ENCODE measurements around the gene MBNL3. TPM values are rescaled to one million over a fixed set of nuclear protein-coding genes. Genes with fewer than 3 reads are reported as not detected.

The MBNL3 gene
- total RNA-seq, 1 donor from 2014 or later = 4.5 TPM

DNA sequence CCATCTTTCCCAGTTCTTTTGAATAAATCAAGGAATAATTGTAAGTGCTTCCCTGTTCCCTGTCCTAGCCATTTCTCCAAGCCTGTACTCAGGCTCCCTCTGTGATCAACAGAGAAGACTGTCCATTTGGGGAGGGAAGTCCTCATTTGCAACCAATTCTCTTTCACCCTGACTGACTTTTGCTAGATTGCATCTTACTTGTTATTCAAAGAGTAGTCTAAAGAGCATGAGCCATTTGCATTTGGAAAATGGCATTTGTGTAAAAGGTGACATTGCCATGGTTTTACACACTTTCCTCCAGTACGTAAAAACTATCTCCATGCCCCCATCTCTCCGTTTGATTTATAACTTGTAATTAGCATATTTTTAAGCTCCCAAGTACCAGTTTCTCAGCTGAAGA is 110.6 kb downstream of the MBNL3 start:
- no peaks in the 10 kb centered on the region for H3K36me3 Mint-ChIP-seq (ENCODE audit: low read depth)
- no peaks in the 10 kb centered on the region for H3K9me3 Mint-ChIP-seq (ENCODE audit: low read depth)
- TF ChIP-seq, protein P1, sequence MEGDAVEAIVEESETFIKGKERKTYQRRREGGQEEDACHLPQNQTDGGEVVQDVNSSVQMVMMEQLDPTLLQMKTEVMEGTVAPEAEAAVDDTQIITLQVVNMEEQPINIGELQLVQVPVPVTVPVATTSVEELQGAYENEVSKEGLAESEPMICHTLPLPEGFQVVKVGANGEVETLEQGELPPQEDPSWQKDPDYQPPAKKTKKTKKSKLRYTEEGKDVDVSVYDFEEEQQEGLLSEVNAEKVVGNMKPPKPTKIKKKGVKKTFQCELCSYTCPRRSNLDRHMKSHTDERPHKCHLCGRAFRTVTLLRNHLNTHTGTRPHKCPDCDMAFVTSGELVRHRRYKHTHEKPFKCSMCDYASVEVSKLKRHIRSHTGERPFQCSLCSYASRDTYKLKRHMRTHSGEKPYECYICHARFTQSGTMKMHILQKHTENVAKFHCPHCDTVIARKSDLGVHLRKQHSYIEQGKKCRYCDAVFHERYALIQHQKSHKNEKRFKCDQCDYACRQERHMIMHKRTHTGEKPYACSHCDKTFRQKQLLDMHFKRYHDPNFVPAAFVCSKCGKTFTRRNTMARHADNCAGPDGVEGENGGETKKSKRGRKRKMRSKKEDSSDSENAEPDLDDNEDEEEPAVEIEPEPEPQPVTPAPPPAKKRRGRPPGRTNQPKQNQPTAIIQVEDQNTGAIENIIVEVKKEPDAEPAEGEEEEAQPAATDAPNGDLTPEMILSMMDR (IDR thresholded peaks at IDR 0.05) = no peak
- no peaks in the 10 kb centered on the region for H3K27me3 Mint-ChIP-seq (ENCODE audit: low read depth)
- peaks cover 3% of the 10 kb centered on the region for H3K4me1 Mint-ChIP-seq (ENCODE audit: low read depth)
- no peak overlapping the region for H3K27ac Mint-ChIP-seq (ENCODE audit: unreplicated experiment)
- no peak for DNase-seq (ENCODE audit: low spot score)
- no peak overlapping the region for H3K4me3 Mint-ChIP-seq (ENCODE audit: unreplicated experiment)

DNA sequence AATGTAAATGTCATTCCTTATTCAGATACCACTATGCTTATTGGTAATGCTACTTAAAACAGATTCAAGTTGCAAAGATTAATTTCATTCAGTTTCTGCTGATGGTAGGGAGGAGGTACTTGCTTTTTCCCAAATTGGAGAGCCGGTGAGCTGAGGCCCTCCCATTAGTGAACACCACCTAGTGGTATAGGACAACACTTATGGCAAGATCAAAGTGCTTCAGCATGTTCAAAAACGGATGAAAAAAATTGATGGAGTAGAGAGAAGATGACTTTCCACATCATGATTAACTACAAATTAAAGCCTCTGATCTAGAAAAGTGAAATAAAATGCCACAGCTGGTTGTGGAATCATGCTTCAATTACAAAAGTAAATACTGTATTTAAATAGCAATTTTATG is 112.9 kb downstream of the MBNL3 start:
- Mint-ChIP-seq H3K36me3 (ENCODE audit: low read depth) (no peaks in the 10 kb centered on the region), H3K4me3 (ENCODE audit: unreplicated experiment) (no peak overlapping the region), H3K27ac (ENCODE audit: unreplicated experiment) (no peak overlapping the region), H3K9me3 (ENCODE audit: low read depth) (no peaks in the 10 kb centered on the region), H3K4me1 (ENCODE audit: low read depth) (peaks cover 3% of the 10 kb centered on the region), H3K27me3 (ENCODE audit: low read depth) (no peaks in the 10 kb centered on the region)
- TF ChIP-seq, protein P1 (IDR thresholded peaks at IDR 0.05) = peak; percentile 54
- no peak for DNase-seq (ENCODE audit: low spot score)

DNA sequence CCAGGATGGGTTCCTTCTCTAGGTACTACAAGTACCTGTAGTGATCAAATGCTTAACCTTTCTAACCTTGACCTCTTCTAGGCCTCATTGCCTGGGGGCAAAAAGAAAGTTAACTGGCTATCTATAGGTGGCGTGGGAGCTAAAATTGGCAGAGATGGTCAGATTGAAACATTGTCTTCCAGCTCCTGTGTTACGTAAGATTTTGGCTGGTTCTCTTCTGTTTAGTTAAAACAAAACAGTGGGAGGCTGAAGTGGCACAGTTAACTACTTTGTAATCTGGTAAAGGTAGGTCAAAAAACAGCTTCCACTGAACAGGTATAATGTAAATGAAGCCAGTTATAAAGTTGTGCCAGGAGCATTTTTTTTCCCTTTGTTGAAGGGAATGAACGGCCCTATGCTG is 115.2 kb downstream of the MBNL3 start:
- no peaks in the 10 kb centered on the region for H3K27me3 Mint-ChIP-seq (ENCODE audit: low read depth)
- H3K36me3 Mint-ChIP-seq (ENCODE audit: low read depth) = no peaks in the 10 kb centered on the region
- no peaks in the 10 kb centered on the region for H3K9me3 Mint-ChIP-seq (ENCODE audit: low read depth)
- no peak overlapping the region for H3K27ac Mint-ChIP-seq (ENCODE audit: unreplicated experiment)
- no peaks in the 10 kb centered on the region for H3K4me1 Mint-ChIP-seq (ENCODE audit: low read depth)
- no peak for DNase-seq (ENCODE audit: low spot score)
- TF ChIP-seq, protein P1 (IDR thresholded peaks at IDR 0.05) = no peak
- H3K4me3 Mint-ChIP-seq (ENCODE audit: unreplicated experiment) = no peak overlapping the region

DNA sequence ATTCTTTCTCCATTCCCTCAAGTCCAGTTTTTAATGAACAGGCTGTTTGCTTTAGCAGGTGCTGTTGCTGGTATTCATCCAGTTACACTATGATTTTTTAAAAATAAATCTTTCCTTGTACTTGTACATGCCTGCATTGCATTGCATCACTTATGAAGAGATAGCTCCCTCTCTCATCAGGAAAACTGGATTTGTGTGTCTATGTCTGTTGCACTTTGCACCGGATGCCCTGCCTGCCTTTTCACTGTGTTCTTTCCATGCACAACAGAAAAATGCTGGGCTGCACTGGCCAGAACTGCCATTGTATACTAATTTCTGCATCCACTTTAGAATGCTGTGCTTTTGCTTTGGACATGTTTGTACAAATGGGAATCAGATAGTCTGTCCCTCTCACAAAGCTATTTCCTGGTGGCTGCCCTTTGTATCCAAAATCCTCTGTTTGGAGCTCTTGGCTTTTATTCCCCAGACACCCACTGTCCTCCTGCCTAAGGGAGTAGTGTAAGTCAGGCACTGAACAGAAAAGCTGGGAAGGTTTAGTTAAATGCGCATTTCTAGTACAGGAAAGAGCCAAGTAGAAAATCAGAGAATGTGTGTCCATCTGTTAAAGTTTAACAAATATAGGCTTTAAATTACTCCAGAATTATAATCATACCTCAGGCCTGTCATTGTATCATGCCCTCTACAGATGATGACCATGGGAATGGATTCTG is 119.1 kb downstream of the MBNL3 start:
- H3K4me3 Mint-ChIP-seq (ENCODE audit: unreplicated experiment) = no peak overlapping the region
- H3K4me1 Mint-ChIP-seq (ENCODE audit: low read depth) = peaks cover 10% of the 10 kb centered on the region
- no peaks in the 10 kb centered on the region for H3K9me3 Mint-ChIP-seq (ENCODE audit: low read depth)
- TF ChIP-seq, protein P1 (IDR thresholded peaks at IDR 0.05) = no peak
- no peak for DNase-seq (ENCODE audit: low spot score)
- H3K27me3 Mint-ChIP-seq (ENCODE audit: low read depth) = no peaks in the 10 kb centered on the region
- H3K36me3 Mint-ChIP-seq (ENCODE audit: low read depth) = no peaks in the 10 kb centered on the region
- no peak overlapping the region for H3K27ac Mint-ChIP-seq (ENCODE audit: unreplicated experiment)

DNA sequence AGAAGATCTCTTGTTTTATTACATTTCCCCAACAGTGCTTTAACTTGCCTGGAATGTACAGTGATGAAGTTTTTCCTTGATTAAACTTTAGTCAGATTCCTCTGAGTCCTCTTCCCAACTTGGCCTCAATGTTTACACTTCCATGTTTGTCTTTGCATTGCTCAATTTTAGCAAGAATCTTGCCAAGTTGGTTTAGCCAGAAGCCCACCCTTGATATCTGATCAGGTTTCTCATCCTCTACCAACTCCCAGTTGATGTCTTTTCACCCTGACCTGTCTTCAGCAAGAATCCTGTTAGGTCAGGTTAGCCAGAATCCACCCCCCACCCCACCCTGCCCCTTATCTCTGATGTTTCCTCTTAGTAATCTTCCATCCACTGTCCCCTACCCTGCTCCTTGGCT is 120.9 kb downstream of the MBNL3 start:
- no peaks in the 10 kb centered on the region for H3K9me3 Mint-ChIP-seq (ENCODE audit: low read depth)

More for the DNA sequence above, 120.9 kb downstream of the MBNL3 start:
- DNase-seq (ENCODE audit: low spot score) = no peak
- Mint-ChIP-seq H3K27ac (ENCODE audit: unreplicated experiment) (no peak overlapping the region), H3K27me3 (ENCODE audit: low read depth) (no peaks in the 10 kb centered on the region), H3K4me3 (ENCODE audit: unreplicated experiment) (no peak overlapping the region), H3K4me1 (ENCODE audit: low read depth) (peaks cover 10% of the 10 kb centered on the region), H3K36me3 (ENCODE audit: low read depth) (no peaks in the 10 kb centered on the region)
- TF ChIP-seq, protein P1 (IDR thresholded peaks at IDR 0.05) = no peak
